Activated naive CD8-positive, alpha-beta T cell treated with anti-CD3 and anti-CD28 coated beads, Interleukin-2, amount 50 U/mL, for 24 hours (primary cell): ENCODE results near the gene EYS.

Experiments
- ATAC-seq: fragments of 150-1000 bp; cut with Tn5 transposase; one replicate; pipeline ENCODE4 v1.10.0; 2021
- DNase-seq: peaks from one replicate; pipeline ENCODE4 v3.0.0; 2021
- H3K27ac Mint-ChIP-seq: one replicate; pipeline ENCODE4 v1.8.0; 2021; ENCODE audit warnings: mild to moderate bottlenecking, mixed read lengths
- H3K27me3 Mint-ChIP-seq: one replicate; pipeline ENCODE4 v1.8.0; 2021; ENCODE audit warnings: mixed read lengths
- H3K36me3 Mint-ChIP-seq: one replicate; pipeline ENCODE4 v1.8.0; 2021; ENCODE audit warnings: low read depth, mixed read lengths
- H3K4me1 Mint-ChIP-seq: one replicate; pipeline ENCODE4 v1.8.0; 2021; ENCODE audit warnings: mixed read lengths
- H3K4me3 Mint-ChIP-seq: one replicate; pipeline ENCODE4 v1.8.0; 2021; ENCODE audit warnings: mild to moderate bottlenecking, moderate library complexity, mixed read lengths
- H3K9me3 Mint-ChIP-seq: one replicate; pipeline ENCODE4 v1.8.0; 2021; ENCODE audit warnings: mixed read lengths

EYS gene

DNA sequence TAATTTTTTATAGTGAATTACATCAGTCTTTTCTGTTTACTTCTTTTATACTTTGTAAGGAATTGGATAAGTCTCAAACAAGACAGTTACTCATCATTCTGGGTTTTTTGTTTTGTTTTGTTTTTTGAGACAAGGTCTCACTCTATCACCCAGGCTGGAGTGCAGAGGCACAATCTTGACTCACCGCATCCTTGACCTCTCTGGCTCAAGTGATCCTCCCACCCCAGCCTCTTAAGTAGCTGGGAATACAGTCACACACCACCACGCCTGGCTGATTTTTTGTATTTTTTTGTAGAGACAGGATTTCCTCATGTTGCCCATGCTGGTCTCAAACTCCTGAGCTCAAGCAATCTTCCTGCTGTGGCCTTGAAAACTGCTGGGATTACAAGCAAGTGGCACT is 524.3 kb downstream of the EYS start:
- DNase-seq = no peak
- Mint-ChIP-seq H3K27ac (no peak overlapping the region), H3K27me3 (no peaks in the 10 kb centered on the region), H3K9me3 (peaks cover 11% of the 10 kb centered on the region), H3K4me3 (no peak overlapping the region), H3K4me1 (no peaks in the 10 kb centered on the region), H3K36me3 (no peaks in the 10 kb centered on the region)
- no peak for ATAC-seq

DNA sequence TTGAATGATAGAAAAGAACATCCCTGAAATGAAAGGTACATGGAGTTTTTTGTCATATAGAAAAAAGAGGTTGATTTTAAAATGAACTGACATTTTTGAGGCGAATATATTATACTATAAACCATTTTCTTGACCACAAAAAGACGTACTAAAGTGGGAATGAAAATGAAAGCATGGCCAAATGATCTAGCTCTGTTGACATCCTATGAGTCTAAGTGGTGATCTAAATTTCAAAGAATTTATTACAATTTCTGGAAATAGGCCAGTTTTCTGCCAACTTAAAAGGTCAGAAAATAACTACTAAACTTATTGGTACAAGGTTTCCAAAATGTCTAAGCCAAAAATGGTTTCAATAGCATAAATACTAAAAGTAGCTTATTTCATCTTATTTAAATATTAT is 536.8 kb downstream of the EYS start:
- no peaks in the 10 kb centered on the region for H3K36me3 Mint-ChIP-seq
- H3K27me3 Mint-ChIP-seq = no peaks in the 10 kb centered on the region
- ATAC-seq (no peak), DNase-seq (no peak)
- no peak overlapping the region for H3K4me3 Mint-ChIP-seq
- no peaks in the 10 kb centered on the region for H3K4me1 Mint-ChIP-seq
- peaks cover 4% of the 10 kb centered on the region for H3K9me3 Mint-ChIP-seq
- no peak overlapping the region for H3K27ac Mint-ChIP-seq

DNA sequence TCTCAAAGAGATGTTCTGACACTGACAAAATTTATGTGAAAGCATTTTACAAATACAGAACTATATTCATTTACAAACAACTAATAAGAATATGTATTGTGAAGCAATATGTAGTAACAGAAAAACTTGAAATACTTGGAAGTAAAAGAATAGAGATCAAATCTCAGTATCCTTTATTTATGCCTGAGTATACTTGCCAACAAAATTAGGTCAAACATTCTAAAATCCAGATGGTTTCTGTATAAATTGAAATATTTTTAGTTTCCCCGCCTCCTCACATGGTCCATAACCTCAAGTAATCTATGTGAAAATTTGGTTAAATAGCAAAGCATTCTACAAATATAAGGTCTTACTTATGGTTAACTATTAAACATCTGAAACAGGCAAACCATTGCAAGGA is 545.4 kb downstream of the EYS start:
- H3K4me1 Mint-ChIP-seq = no peaks in the 10 kb centered on the region
- H3K27me3 Mint-ChIP-seq = no peaks in the 10 kb centered on the region
- H3K9me3 Mint-ChIP-seq = peaks cover 11% of the 10 kb centered on the region
- H3K27ac Mint-ChIP-seq = no peak overlapping the region
- DNase-seq (no peak), ATAC-seq (no peak)
- no peak overlapping the region for H3K4me3 Mint-ChIP-seq
- H3K36me3 Mint-ChIP-seq = no peaks in the 10 kb centered on the region

DNA sequence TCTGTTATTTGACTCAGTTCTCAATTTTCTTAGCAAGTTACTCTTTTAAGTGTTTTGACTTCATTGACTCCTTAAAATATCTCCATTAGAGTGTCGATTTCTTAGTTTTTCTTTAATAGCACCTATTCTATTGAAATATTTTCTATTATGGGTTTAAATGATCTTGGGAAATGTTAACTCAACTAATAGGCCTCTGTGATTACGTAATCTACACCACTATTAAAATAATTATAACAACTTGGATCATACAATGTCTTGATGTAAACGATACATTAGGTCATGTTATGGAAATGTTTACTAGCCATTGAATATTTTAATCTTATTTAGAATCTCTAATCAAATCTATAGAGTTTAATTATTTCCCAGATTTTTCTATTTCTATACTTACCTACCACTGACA is 550.0 kb downstream of the EYS start:
- H3K9me3 Mint-ChIP-seq = peaks cover 14% of the 10 kb centered on the region
- no peak overlapping the region for H3K4me3 Mint-ChIP-seq
- H3K27me3 Mint-ChIP-seq = no peaks in the 10 kb centered on the region
- H3K4me1 Mint-ChIP-seq = no peaks in the 10 kb centered on the region
- no peak for ATAC-seq
- no peak overlapping the region for H3K27ac Mint-ChIP-seq
- no peak for DNase-seq
- no peaks in the 10 kb centered on the region for H3K36me3 Mint-ChIP-seq

DNA sequence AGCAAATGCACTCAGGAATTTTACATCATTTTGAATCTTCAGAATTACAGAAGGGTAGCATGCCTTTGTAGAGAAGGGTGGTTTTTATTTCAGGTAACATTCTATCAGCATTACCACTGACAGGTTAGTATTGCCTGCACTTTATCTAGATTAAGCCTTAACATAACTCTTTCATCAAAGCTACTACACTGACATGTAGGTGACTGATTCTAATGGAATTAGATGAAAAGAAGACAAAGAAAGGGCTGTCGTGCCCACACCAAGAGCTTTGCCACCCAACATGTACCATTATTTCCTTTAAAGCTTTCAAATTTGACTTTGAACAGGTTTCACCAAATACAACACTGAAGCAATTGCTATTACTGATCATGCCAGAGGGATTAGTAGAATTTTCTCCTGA is 551.9 kb downstream of the EYS start:
- H3K36me3 Mint-ChIP-seq = no peaks in the 10 kb centered on the region
- ATAC-seq = no peak
- peaks cover 19% of the 10 kb centered on the region for H3K9me3 Mint-ChIP-seq
- no peak for DNase-seq
- H3K27ac Mint-ChIP-seq = no peak overlapping the region
- H3K4me1 Mint-ChIP-seq = no peaks in the 10 kb centered on the region
- H3K27me3 Mint-ChIP-seq = no peaks in the 10 kb centered on the region
- H3K4me3 Mint-ChIP-seq = no peak overlapping the region

DNA sequence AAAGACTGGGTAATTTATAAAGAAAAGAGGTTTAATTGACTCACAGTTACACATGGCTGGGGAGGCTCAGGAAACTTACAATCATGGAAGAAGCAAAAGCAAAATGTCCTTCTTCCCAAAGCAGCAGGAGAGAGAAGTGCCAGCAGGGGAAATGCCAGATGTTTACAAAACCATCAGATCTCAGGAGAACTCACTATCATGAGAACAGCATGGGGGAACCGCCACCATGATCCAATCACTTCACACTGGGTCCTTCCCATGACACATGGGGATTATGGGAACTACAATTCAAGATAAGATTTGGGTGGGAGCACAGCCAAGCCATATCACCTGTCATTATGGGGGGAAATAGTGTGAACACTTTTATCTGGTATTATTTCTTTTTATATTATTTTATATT is 557.2 kb downstream of the EYS start:
- no peak for DNase-seq
- Mint-ChIP-seq H3K4me1 (no peaks in the 10 kb centered on the region), H3K36me3 (no peaks in the 10 kb centered on the region), H3K27me3 (no peaks in the 10 kb centered on the region), H3K27ac (no peak overlapping the region), H3K9me3 (peaks cover 17% of the 10 kb centered on the region), H3K4me3 (no peak overlapping the region)
- no peak for ATAC-seq

DNA sequence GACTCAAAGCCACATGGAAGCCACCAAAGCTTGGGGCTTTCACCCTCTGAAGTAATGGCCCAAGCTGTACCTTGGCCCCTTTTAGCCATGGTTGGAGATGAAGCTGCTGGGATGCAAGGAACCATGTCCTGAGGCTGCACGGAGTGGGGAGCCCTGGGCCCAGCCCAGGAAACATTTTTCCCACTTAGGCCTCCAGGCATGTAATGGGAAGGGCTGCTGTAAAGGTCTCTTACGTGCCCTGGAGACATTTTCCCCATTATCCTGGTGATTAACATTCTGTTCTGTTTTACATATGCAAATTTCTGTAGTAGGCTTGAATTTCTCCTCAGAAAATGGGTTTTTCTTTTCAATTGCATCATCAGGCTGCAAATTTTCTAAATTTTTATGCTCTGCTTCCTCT is 558.2 kb downstream of the EYS start:
- ATAC-seq (no peak), DNase-seq (no peak)
- H3K27ac Mint-ChIP-seq = no peak overlapping the region
- peaks cover 16% of the 10 kb centered on the region for H3K9me3 Mint-ChIP-seq
- no peaks in the 10 kb centered on the region for H3K4me1 Mint-ChIP-seq
- no peak overlapping the region for H3K4me3 Mint-ChIP-seq
- no peaks in the 10 kb centered on the region for H3K36me3 Mint-ChIP-seq
- no peaks in the 10 kb centered on the region for H3K27me3 Mint-ChIP-seq

DNA sequence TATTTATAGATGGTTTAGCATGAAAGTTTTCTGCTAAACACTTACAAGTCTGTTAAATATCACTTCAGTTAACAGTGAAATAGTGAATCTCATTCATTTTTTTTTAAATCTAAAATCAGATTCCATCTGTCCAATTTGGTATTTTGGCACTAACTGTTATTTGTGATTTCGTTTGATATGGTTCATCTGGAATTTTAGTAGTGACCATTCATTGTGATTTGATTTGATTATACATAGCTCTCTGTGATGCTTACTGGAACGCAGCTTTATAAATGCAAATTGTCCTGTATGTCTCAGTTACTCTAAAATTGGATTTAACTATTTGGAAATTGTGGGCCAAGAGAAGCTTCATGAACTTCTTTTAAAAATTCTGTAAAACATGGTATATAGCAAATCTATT is 571.5 kb downstream of the EYS start:
- no peak overlapping the region for H3K4me3 Mint-ChIP-seq

DNA sequence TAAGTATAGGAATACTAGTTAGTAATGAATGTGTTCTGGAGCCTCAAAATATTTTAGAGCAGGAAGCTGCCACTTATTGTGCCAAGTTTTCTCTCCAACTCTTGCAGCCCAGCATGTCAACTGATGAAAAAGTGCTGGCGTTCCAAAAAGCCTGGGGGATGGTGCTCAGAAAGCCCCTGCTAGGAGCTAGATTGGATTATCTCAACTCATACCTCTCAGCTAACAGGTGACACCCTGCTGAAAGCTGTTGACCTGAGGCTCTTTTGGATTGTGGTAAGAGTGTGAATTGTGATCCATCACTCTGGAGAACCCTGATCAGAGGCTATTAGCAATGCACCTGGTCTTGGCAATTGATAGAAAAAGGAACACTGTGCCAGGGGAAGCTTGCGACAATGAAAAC is 580.4 kb downstream of the EYS start:
- Mint-ChIP-seq H3K4me1 (no peaks in the 10 kb centered on the region), H3K4me3 (no peak overlapping the region), H3K36me3 (no peaks in the 10 kb centered on the region), H3K27me3 (no peaks in the 10 kb centered on the region), H3K27ac (no peak overlapping the region), H3K9me3 (peaks cover 8% of the 10 kb centered on the region)
- DNase-seq = no peak
- ATAC-seq = no peak

More for the DNA sequence above, 571.5 kb downstream of the EYS start:
- no peaks in the 10 kb centered on the region for H3K27me3 Mint-ChIP-seq
- H3K9me3 Mint-ChIP-seq = peaks cover 41% of the 10 kb centered on the region
- no peak for ATAC-seq
- no peaks in the 10 kb centered on the region for H3K4me1 Mint-ChIP-seq
- no peak for DNase-seq
- no peak overlapping the region for H3K27ac Mint-ChIP-seq
- no peaks in the 10 kb centered on the region for H3K36me3 Mint-ChIP-seq

DNA sequence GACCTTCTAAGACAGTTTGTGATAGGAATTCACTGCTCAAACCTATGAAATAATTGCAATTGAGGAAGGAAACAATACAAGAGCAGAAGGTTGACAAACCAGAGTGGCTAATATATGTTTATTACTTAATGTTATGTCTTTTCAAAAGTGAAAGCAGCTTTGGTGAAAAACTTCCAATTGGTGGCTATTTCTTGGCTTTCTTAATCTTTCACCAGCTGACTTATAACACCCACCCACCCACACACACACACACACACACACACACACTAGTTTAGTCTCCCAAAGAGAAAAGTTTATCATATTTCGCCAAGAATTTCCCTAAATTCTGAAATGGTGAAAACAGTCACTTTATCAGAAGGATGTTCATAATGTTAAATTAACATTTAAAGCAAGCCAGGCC is 583.5 kb downstream of the EYS start:
- Mint-ChIP-seq H3K27ac (no peak overlapping the region), H3K4me1 (no peaks in the 10 kb centered on the region), H3K4me3 (no peak overlapping the region), H3K9me3 (peaks cover 10% of the 10 kb centered on the region), H3K36me3 (no peaks in the 10 kb centered on the region), H3K27me3 (no peaks in the 10 kb centered on the region)
- DNase-seq = no peak
- no peak for ATAC-seq

DNA sequence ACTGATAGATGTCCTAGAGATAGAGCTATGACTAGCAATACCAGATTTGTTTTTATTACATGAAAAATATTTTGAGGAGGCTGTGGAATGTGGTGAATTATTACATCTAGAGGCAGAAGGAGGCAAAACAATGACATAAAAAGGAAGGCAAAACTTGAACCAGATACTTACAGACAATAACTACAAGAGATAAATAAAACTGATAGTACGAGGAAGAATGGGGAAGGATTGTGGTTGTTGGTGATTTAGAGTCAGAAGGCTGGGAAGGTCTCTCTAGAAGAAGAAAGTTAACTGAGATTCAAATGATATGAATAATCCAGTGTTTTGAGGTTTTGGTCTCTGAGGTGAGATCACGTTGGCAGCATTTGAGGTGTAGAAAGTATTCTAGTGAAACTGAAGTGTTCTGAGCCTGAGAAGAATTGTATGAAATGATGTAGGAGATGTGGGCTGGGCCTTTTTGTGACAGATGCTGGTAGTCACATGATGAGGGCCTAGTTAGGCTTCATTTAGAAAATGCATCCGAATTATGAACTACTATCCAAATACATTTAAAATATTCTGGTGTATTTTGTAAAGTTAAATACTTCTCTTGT is 589.1 kb downstream of the EYS start:
- Mint-ChIP-seq H3K4me3 (no peak overlapping the region), H3K27ac (no peak overlapping the region), H3K9me3 (peaks cover 17% of the 10 kb centered on the region), H3K4me1 (no peaks in the 10 kb centered on the region), H3K27me3 (no peaks in the 10 kb centered on the region), H3K36me3 (no peaks in the 10 kb centered on the region)
- ATAC-seq (no peak), DNase-seq (no peak)

DNA sequence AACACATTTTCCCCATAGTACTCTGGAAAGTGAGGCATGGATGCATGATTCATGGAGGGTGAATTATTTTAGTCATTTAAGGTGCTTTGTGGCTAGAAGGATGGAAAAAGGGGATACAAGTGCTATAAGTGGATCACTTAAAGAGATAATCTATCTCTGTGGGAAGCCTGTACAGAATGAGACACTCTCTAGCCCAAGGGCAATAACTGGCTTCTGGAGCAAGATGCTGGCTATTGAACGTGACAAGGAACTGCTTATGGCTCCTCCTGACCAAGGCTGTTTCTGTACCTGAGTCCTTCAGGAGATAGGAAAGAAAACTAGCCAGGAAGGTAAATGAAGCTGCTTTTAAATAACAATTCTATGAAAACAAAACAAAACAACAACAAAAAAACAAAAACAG is 590.7 kb downstream of the EYS start:
- Mint-ChIP-seq H3K27ac (no peak overlapping the region), H3K27me3 (no peaks in the 10 kb centered on the region), H3K4me3 (no peak overlapping the region), H3K9me3 (peaks cover 17% of the 10 kb centered on the region), H3K36me3 (no peaks in the 10 kb centered on the region), H3K4me1 (no peaks in the 10 kb centered on the region)
- ATAC-seq = no peak
- DNase-seq = no peak

DNA sequence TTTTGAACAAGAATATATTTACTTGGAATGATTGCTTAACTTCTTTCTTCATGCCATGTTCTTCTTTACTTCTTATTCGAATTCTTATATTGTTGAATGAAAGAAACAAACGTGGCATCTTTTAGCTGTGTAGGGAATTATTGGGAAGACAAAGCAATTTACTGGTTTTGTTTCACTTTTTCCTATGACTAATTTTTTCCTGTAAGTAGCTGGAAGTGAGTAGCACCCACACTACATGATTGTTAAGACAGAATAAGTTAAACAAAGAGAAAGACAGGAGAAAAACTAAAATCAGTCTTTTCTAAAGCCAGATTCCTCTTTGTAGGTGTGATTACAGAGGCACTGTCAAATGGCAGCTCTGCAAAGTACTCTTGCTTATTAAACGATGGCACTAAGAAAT is 593.4 kb downstream of the EYS start:
- ATAC-seq (no peak), DNase-seq (no peak)
- H3K27me3 Mint-ChIP-seq = no peaks in the 10 kb centered on the region
- no peaks in the 10 kb centered on the region for H3K36me3 Mint-ChIP-seq
- no peak overlapping the region for H3K4me3 Mint-ChIP-seq
- no peak overlapping the region for H3K27ac Mint-ChIP-seq
- peaks cover 7% of the 10 kb centered on the region for H3K9me3 Mint-ChIP-seq
- H3K4me1 Mint-ChIP-seq = no peaks in the 10 kb centered on the region

DNA sequence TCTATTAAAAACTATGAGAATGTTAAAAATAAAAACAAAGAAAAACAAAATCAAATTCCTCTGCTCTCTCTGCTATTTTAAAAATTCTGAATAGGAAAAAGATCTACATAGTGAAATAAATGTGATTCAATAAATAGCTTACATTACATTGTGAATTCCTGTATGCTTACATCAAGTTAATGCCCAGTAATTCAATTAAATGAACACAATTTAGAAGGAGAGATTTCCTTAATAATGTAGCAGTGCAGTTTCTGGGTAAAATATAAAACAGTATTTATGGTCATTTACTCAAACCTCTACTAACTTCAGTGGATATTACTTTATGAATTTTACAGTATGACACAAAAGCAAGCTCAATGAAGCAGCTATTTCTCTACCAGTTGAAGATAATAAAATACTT is 594.6 kb downstream of the EYS start:
- no peaks in the 10 kb centered on the region for H3K27me3 Mint-ChIP-seq
- H3K36me3 Mint-ChIP-seq = no peaks in the 10 kb centered on the region

DNA sequence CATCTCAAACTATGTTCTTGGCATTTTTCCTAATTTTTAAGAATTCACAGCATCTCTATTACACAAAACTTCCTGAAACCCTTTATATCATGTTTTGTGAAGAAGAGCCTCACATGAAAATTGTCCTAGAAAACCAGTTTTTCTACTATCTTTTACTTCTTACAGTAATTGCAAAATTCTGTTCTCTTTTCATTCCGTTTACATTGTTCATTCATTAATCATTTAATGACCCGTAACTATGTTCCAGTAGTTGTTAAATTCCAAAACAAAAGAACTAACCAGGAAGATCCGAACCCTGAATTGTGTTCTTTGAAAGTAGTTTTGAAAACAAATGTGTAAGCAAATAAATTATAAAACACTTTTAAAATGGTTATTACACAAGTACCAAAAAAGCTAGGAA is 597.0 kb downstream of the EYS start:
- Mint-ChIP-seq H3K36me3 (no peaks in the 10 kb centered on the region), H3K9me3 (no peaks in the 10 kb centered on the region), H3K27me3 (no peaks in the 10 kb centered on the region), H3K4me3 (no peak overlapping the region), H3K27ac (no peak overlapping the region), H3K4me1 (no peaks in the 10 kb centered on the region)
- DNase-seq = no peak
- no peak for ATAC-seq

More for the DNA sequence above, 594.6 kb downstream of the EYS start:
- Mint-ChIP-seq H3K4me3 (no peak overlapping the region), H3K27ac (no peak overlapping the region), H3K4me1 (no peaks in the 10 kb centered on the region), H3K9me3 (no peaks in the 10 kb centered on the region)
- DNase-seq = no peak
- no peak for ATAC-seq

DNA sequence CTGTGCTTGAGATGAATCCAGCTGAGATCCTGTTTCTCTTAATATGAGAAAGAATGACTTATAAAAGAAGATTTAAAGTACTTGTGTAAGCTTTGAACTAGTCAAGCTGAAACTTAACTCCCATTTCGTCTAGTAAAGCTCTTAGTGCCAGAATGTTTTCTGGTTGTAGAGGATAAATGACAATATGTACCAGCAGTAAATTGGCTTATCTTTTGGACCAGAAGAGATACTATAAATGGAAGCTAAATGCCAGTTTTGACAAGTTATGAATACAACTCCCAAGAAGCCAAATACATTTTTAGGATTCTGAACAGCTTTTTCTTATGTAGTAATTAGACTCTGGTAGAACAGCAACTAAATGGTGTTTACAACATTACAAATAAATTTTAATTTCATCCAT is 608.7 kb downstream of the EYS start:
- DNase-seq = no peak
- peaks cover 3% of the 10 kb centered on the region for H3K9me3 Mint-ChIP-seq
- ATAC-seq = no peak
- H3K27ac Mint-ChIP-seq = no peak overlapping the region
- H3K27me3 Mint-ChIP-seq = no peaks in the 10 kb centered on the region
- H3K4me3 Mint-ChIP-seq = no peak overlapping the region
- no peaks in the 10 kb centered on the region for H3K36me3 Mint-ChIP-seq
- no peaks in the 10 kb centered on the region for H3K4me1 Mint-ChIP-seq
